ENCODE results near the gene TM9SF4. TPM values are rescaled to one million over a fixed set of nuclear protein-coding genes. Genes with fewer than 3 reads are reported as not detected.

TM9SF4 gene
- total RNA-seq, 1 donor from 2014 or later: 99.4 TPM

DNA sequence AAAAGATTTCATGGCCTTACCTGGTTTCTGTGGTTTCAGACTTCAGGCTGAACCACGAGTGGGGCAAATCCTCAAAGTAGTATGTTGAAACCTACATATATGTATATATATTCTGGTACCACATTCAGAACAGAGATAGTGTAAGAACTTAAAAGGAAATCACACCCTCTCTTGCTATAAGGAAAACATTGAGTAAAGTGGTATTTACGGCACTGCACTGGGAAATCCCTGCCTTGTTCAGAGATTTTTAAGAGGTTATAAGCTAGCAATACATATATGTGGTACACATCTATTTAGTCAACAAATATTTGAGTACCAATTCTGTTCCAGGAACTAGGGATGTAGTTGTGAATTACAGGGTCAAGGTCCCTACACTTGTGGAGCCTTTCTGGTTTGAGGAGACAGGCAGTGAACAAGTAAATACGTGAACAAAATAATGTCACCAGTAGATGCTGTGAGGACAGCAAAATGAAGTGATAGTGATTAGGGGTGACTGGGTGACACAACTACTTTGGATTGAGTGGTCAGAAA is 1.7 kb downstream of the TM9SF4 start:
- TF ChIP-seq, protein P1, sequence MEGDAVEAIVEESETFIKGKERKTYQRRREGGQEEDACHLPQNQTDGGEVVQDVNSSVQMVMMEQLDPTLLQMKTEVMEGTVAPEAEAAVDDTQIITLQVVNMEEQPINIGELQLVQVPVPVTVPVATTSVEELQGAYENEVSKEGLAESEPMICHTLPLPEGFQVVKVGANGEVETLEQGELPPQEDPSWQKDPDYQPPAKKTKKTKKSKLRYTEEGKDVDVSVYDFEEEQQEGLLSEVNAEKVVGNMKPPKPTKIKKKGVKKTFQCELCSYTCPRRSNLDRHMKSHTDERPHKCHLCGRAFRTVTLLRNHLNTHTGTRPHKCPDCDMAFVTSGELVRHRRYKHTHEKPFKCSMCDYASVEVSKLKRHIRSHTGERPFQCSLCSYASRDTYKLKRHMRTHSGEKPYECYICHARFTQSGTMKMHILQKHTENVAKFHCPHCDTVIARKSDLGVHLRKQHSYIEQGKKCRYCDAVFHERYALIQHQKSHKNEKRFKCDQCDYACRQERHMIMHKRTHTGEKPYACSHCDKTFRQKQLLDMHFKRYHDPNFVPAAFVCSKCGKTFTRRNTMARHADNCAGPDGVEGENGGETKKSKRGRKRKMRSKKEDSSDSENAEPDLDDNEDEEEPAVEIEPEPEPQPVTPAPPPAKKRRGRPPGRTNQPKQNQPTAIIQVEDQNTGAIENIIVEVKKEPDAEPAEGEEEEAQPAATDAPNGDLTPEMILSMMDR (conservative IDR thresholded peaks at IDR 0.05): no peak
- Mint-ChIP-seq H3K4me1 (ENCODE audit: unreplicated experiment) (peaks cover 46% of the 10 kb centered on the region), H3K36me3 (peaks cover 12% of the 10 kb centered on the region), H3K27me3 (no peaks in the 10 kb centered on the region), H3K4me3 (peak overlapping the region; percentile 98), H3K27ac (peak overlapping the region; percentile 100), H3K9me3 (no peaks in the 10 kb centered on the region)
- DNase-seq (ENCODE audit: extremely low spot score, unreplicated experiment): no peak

DNA sequence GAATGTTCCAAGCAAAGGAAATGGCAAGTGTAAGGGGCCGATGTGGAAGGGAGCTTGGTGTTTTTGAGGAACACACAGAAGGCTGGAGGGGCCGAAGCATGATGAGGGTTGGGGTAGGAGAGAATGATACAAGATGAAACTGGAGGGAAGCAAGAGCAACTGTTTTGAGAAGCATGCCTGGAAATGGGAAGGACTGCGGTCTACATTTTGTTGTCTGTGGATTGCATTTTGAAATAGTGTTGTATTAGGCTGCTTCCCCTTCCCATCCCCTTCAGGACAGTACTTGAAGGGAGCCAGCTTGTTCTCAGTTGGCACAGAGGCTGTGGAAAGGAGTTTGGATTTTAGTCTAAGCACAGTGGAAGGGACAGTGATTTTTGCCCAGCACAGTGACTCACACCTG is 2.2 kb downstream of the TM9SF4 start:
- Mint-ChIP-seq H3K4me3 (peak overlapping the region; percentile 98), H3K27ac (peak overlapping the region; percentile 100), H3K4me1 (ENCODE audit: unreplicated experiment) (peaks cover 51% of the 10 kb centered on the region), H3K9me3 (no peaks in the 10 kb centered on the region), H3K36me3 (peaks cover 12% of the 10 kb centered on the region), H3K27me3 (no peaks in the 10 kb centered on the region)
- TF ChIP-seq, protein P1 (conservative IDR thresholded peaks at IDR 0.05): no peak
- DNase-seq (ENCODE audit: extremely low spot score, unreplicated experiment): no peak

DNA sequence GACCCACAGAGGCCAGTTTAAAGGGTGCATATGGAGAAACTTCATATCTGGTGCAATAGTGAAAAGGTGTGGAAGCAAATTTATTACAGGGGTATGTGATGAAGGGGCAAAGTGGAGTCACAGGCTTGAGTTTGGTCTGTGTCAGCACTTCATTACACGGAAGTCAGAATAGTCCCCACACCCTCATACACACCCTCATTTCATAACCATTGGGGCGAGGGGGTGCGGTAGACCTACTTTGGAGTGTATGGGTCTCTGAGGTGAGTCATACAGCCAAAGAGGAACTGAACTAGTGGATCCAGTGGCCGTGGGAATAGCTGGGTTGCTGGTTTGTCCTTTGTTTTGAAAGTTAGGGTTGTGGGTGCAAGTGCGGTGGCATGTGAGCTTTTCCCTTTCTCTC is 3.3 kb downstream of the TM9SF4 start:
- peak overlapping the region; percentile 80 for H3K27ac Mint-ChIP-seq
- H3K4me1 Mint-ChIP-seq (ENCODE audit: unreplicated experiment): peaks cover 62% of the 10 kb centered on the region
- H3K9me3 Mint-ChIP-seq: no peaks in the 10 kb centered on the region
- H3K36me3 Mint-ChIP-seq: peaks cover 12% of the 10 kb centered on the region
- peak overlapping the region; percentile 24 for H3K4me3 Mint-ChIP-seq
- DNase-seq (ENCODE audit: extremely low spot score, unreplicated experiment): no peak
- TF ChIP-seq, protein P1 (conservative IDR thresholded peaks at IDR 0.05): no peak
- H3K27me3 Mint-ChIP-seq: no peaks in the 10 kb centered on the region

DNA sequence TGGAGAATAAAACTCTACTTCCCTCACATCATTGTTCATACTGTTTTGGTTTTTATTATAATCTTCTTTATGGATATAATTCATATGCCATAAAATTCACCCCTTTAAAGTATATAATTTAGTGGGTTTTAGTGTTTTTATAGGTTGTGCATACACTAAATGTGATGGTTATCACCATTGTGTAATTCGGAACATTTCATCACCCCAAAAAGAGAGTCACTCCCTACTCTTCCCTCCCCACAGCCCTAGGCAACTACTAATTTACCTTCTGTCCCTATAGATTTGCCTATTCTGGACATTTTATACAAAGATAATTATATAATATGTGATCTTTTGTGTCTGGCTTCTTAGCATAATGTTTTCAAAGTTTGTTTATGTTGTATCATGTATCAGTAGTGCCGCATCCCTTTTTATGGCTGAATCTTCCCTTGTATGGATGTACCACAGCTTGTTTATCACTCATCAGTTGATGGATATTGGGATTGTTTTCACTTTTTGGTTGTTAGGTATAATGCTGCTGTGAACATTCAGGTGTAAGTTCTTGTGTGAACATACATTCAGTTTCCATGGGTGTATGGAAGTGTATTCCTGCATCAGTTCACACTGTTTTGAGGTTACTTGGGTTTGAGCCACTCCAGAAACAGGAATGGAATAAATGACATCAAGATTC is 4.2 kb downstream of the TM9SF4 start:
- H3K4me3 Mint-ChIP-seq: peak overlapping the region; percentile 24
- H3K27me3 Mint-ChIP-seq: no peaks in the 10 kb centered on the region
- H3K4me1 Mint-ChIP-seq (ENCODE audit: unreplicated experiment): peaks cover 66% of the 10 kb centered on the region
- H3K36me3 Mint-ChIP-seq: peaks cover 12% of the 10 kb centered on the region
- TF ChIP-seq, protein P1 (conservative IDR thresholded peaks at IDR 0.05): no peak
- no peak for DNase-seq (ENCODE audit: extremely low spot score, unreplicated experiment)
- H3K9me3 Mint-ChIP-seq: no peaks in the 10 kb centered on the region
- H3K27ac Mint-ChIP-seq: peak overlapping the region; percentile 80

DNA sequence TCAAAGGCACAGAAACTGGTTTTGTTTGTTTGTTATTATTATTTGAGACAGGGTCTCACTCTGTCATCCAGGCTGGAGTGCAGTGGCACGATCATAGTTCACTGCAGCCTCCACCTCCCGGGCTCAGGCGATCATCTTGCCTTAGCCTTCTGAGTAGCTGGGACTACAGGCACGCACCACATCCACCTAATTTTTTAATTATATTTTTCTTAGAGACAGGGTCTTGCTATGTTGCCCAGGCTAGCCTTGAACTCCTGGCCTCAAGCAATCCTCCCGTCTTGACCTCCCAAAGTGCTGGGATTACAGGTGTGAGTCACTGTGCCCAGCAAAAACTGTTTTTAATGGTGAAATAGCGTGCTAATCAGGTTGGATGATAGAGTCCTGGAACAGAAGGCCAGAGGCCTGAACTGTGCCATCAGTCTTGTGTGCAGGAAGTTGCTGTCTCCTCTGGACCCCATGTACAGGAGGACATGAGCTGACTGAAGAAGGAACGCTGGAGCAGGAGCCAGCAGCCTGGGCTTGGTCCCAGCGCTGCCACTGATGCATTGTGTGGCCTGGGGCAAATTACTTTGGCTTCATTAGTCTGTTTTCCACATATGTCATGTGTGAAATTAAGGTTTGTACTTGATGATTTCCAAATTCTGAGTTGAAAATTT is 4.9 kb downstream of the TM9SF4 start:
- Mint-ChIP-seq H3K4me1 (ENCODE audit: unreplicated experiment) (peaks cover 66% of the 10 kb centered on the region), H3K4me3 (no peak overlapping the region), H3K27me3 (no peaks in the 10 kb centered on the region), H3K36me3 (peaks cover 12% of the 10 kb centered on the region), H3K9me3 (no peaks in the 10 kb centered on the region), H3K27ac (peak overlapping the region; percentile 73)
- DNase-seq (ENCODE audit: extremely low spot score, unreplicated experiment): no peak
- TF ChIP-seq, protein P1 (conservative IDR thresholded peaks at IDR 0.05): no peak

All from type B pancreatic cell (in vitro differentiated cells).